Activated CD4-positive, alpha-beta T cell treated with anti-CD3 and anti-CD28 coated beads for 1 hour (primary cell): Measurements from ENCODE around the gene PNPLA7.
"Not testable (repeated sequence)": the region's sequence is repeated elsewhere in the genome, so short reads cannot be mapped to it uniquely, and the experiment has no call there.

Experiments used
- DNase-seq: peaks from one replicate; pipeline ENCODE4 v3.0.0-alpha.2; 2020

PNPLA7 gene

GRCh38 chr9:137511758-137512463 lies 38.3 kb downstream of the PNPLA7 start:
- no peak for DNase-seq

GRCh38 chr9:137511126-137511525 lies 39.1 kb downstream of the PNPLA7 start:
- not testable (repeated sequence) for DNase-seq

GRCh38 chr9:137509198-137509597 lies 41.0 kb downstream of the PNPLA7 start:
- no peak for DNase-seq

GRCh38 chr9:137506702-137507171 lies 43.5 kb downstream of the PNPLA7 start:
- no peak for DNase-seq

GRCh38 chr9:137506274-137506673 lies 43.9 kb downstream of the PNPLA7 start:
- no peak for DNase-seq

- no peak for DNase-seq
Observed at GRCh38 chr9:137505421-137506140, 44.6 kb downstream of the PNPLA7 start.

- DNase-seq, result no peak
Observed at GRCh38 chr9:137504432-137504777, 45.8 kb downstream of the PNPLA7 start.

- no peak for DNase-seq
Observed at GRCh38 chr9:137502008-137502911, 47.9 kb downstream of the PNPLA7 start.

GRCh38 chr9:137501457-137501856 lies 48.7 kb downstream of the PNPLA7 start:
- DNase-seq, result no peak

GRCh38 chr9:137500666-137501397 lies 49.4 kb downstream of the PNPLA7 start:
- DNase-seq, result no peak

- no peak for DNase-seq
Observed at GRCh38 chr9:137499858-137500661, 50.1 kb downstream of the PNPLA7 start.

GRCh38 chr9:137499416-137499815 lies 50.8 kb downstream of the PNPLA7 start:
- no peak for DNase-seq

- DNase-seq, result no peak
Observed at GRCh38 chr9:137498720-137499150, 51.5 kb downstream of the PNPLA7 start.

GRCh38 chr9:137497921-137498719 lies 52.1 kb downstream of the PNPLA7 start:
- no peak for DNase-seq

GRCh38 chr9:137496601-137497375 lies 53.4 kb downstream of the PNPLA7 start:
- DNase-seq, result no peak

GRCh38 chr9:137494550-137495351 lies 55.5 kb downstream of the PNPLA7 start:
- no peak for DNase-seq

GRCh38 chr9:137494104-137494544 lies 56.1 kb downstream of the PNPLA7 start:
- DNase-seq, result no peak

GRCh38 chr9:137493364-137494103 lies 56.7 kb downstream of the PNPLA7 start:
- DNase-seq, result no peak
